22Rv1 (cell line): Measurements from ENCODE around the gene UBXN2A.

Experiments
- H3K27ac ChIP-seq: fragments of 450-650 bp; 2 replicates; pipeline ENCODE4 v1.5.1; 2017
- ZFX ChIP-seq: fragments of 450-650 bp; IDR thresholded peaks from 2 replicates; pipeline ENCODE4 v1.6.1; 2017; ENCODE audit warnings: antibody characterized with exemption, borderline replicate concordance
- TF ChIP-seq, protein P1 (sequence below): fragments of 450-650 bp; IDR thresholded peaks from 2 replicates; pipeline ENCODE4 v1.5.1; 2017; ENCODE audit warnings: mild to moderate bottlenecking

UBXN2A gene

GRCh38 chr2:23976883-23977282 is 36.6 kb downstream of the UBXN2A start:
- TF ChIP-seq, protein P1, sequence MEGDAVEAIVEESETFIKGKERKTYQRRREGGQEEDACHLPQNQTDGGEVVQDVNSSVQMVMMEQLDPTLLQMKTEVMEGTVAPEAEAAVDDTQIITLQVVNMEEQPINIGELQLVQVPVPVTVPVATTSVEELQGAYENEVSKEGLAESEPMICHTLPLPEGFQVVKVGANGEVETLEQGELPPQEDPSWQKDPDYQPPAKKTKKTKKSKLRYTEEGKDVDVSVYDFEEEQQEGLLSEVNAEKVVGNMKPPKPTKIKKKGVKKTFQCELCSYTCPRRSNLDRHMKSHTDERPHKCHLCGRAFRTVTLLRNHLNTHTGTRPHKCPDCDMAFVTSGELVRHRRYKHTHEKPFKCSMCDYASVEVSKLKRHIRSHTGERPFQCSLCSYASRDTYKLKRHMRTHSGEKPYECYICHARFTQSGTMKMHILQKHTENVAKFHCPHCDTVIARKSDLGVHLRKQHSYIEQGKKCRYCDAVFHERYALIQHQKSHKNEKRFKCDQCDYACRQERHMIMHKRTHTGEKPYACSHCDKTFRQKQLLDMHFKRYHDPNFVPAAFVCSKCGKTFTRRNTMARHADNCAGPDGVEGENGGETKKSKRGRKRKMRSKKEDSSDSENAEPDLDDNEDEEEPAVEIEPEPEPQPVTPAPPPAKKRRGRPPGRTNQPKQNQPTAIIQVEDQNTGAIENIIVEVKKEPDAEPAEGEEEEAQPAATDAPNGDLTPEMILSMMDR = no peak
- TF ChIP-seq ZFX = no peak
- no peak overlapping the region for H3K27ac ChIP-seq

DNA sequence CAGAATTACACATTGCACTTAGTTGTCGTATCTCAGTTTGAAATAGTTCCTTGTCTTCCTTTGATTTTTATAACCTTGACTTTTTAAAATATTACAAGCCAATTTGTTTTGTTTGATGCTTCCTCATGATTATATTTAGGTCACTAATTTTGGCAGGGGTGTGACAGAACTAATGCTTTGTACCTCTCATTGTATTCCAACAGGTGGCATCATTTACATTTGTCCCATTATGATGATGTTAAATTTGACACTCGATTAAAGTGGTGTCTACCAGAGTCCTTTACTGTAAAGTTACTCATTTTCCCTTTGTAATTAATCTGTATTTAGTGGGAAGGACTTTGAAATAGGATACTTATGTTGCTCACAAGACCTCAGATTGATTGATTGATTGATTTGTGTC is 48.1 kb downstream of the UBXN2A start:
- H3K27ac ChIP-seq = no peak overlapping the region
- TF ChIP-seq, protein P1 = peak; percentile 63
- no peak for TF ChIP-seq ZFX

- H3K27ac ChIP-seq = no peak overlapping the region
- TF ChIP-seq, protein P1 = no peak
- TF ChIP-seq ZFX = no peak
Observed at GRCh38 chr2:23992931-23993330, 52.7 kb downstream of the UBXN2A start.

GRCh38 chr2:23993736-23994269 is 53.5 kb downstream of the UBXN2A start:
- H3K27ac ChIP-seq = no peak overlapping the region
- TF ChIP-seq, protein P1 = no peak
- TF ChIP-seq ZFX = no peak

GRCh38 chr2:23994567-23994966 is 54.3 kb downstream of the UBXN2A start:
- TF ChIP-seq, protein P1 = no peak
- TF ChIP-seq ZFX = no peak
- no peak overlapping the region for H3K27ac ChIP-seq

DNA sequence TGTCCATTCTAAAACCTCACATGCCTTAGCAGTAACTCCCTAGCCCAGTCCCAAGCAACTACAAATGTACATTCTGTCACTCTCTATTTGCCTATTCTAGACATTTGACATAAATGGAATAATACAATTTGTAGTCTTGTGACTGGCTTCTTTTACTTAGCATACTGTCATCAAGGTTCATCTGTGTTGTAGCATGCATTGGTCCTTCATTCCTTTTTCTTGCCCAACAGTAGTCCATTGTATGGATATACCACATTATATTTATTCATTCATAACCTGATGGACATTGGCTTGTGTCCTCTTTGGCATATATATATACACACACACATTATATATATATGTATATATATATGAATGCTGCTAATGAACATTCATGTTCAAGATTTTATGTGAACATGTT is 67.4 kb downstream of the UBXN2A start:
- TF ChIP-seq, protein P1 = no peak
- no peak for TF ChIP-seq ZFX

GRCh38 chr2:24008672-24009366 is 68.6 kb downstream of the UBXN2A start:
- H3K27ac ChIP-seq = no peak overlapping the region
- TF ChIP-seq ZFX = no peak
- TF ChIP-seq, protein P1 = no peak

More for the DNA sequence above, 67.4 kb downstream of the UBXN2A start:
- no peak overlapping the region for H3K27ac ChIP-seq
